GM23338 (cell line): Measurements from ENCODE around the gene KLHL6. TPM values are rescaled to one million over a fixed set of nuclear protein-coding genes. Genes with fewer than 3 reads are reported as not detected.

Source experiments
- ATAC-seq: fragments of 200-7000 bp; cut with Tn5 transposase; 3 replicates; pipeline ENCODE4 v1.9.1; 2020
- DNase-seq: peaks from one replicate; pipeline ENCODE4 v3.0.0-alpha.2; 2015; ENCODE audit warnings: low spot score
- H2AFZ ChIP-seq: fragments of 200-600 bp; sonication (generic); 2 replicates; pipeline ENCODE4 v1.8.0; 2016; ENCODE audit warnings: antibody characterized with exemption, mild to moderate bottlenecking, moderate library complexity
- H3F3A ChIP-seq: fragments of 200-600 bp; sonication (generic); replicated peaks from 2 replicates; pipeline ENCODE4 v1.8.0; 2017; ENCODE audit warnings: antibody characterized with exemption, mixed run types, low read depth
- H3K27ac ChIP-seq: fragments of 200-600 bp; sonication (generic); 2 replicates; pipeline ENCODE4 v1.6.1; 2016; ENCODE audit warnings: low read depth
- H3K27me3 ChIP-seq: fragments of 200-600 bp; sonication (generic); 2 replicates; pipeline ENCODE4 v1.8.0; 2016; ENCODE audit warnings: mild to moderate bottlenecking, mixed run types, moderate library complexity; ENCODE audit not compliant: insufficient read depth
- H3K36me3 ChIP-seq: fragments of 200-600 bp; sonication (generic); 2 replicates; pipeline ENCODE4 v1.8.0; 2016; ENCODE audit warnings: mild to moderate bottlenecking; ENCODE audit not compliant: insufficient read depth
- H3K4me1 ChIP-seq: fragments of 200-600 bp; sonication (generic); 2 replicates; pipeline ENCODE4 v1.8.0; 2016; ENCODE audit warnings: mild to moderate bottlenecking, moderate library complexity; ENCODE audit not compliant: insufficient read depth
- H3K4me2 ChIP-seq: fragments of 200-600 bp; sonication (generic); 2 replicates; pipeline ENCODE4 v1.7.1; 2017; ENCODE audit warnings: mixed run types
- H3K4me3 ChIP-seq: fragments of 200-600 bp; sonication (generic); 2 replicates; pipeline ENCODE4 v1.6.1; 2016; ENCODE audit warnings: mixed run types
- H3K79me2 ChIP-seq: fragments of 200-600 bp; sonication (generic); replicated peaks from 2 replicates; pipeline ENCODE4 v1.8.0; 2017; ENCODE audit warnings: mild to moderate bottlenecking; ENCODE audit not compliant: insufficient read depth
- H3K9me2 ChIP-seq: fragments of 200-600 bp; sonication (generic); 2 replicates; pipeline ENCODE4 v1.8.0; 2017; ENCODE audit not compliant: insufficient read depth
- H4K20me1 ChIP-seq: fragments of 200-600 bp; sonication (generic); replicated peaks from 2 replicates; pipeline ENCODE4 v1.8.0; 2017; ENCODE audit warnings: mild to moderate bottlenecking; ENCODE audit not compliant: insufficient read depth
- H3K27ac Mint-ChIP-seq: 2 replicates; pipeline ENCODE4 v1.8.0; 2020; ENCODE audit warnings: inconsistent platforms, mild to moderate bottlenecking, moderate library complexity, mixed read lengths
- H3K27me3 Mint-ChIP-seq: 3 replicates; pipeline ENCODE4 v1.8.0; 2022; ENCODE audit warnings: low read depth, mild to moderate bottlenecking, moderate library complexity, mixed read lengths, inconsistent platforms; ENCODE audit not compliant: insufficient read depth, poor library complexity
- H3K36me3 Mint-ChIP-seq: 3 replicates; pipeline ENCODE4 v1.8.0; 2021; ENCODE audit warnings: low read depth, mild to moderate bottlenecking, inconsistent platforms, moderate library complexity, mixed read lengths
- H3K4me1 Mint-ChIP-seq: 3 replicates; pipeline ENCODE4 v1.8.0; 2020; ENCODE audit warnings: mild to moderate bottlenecking, inconsistent platforms, mixed read lengths
- H3K4me3 Mint-ChIP-seq: 3 replicates; pipeline ENCODE4 v1.8.0; 2021; ENCODE audit warnings: moderate library complexity, mild to moderate bottlenecking, inconsistent platforms, mixed read lengths
- H3K9me3 Mint-ChIP-seq: 3 replicates; pipeline ENCODE4 v1.8.0; 2020; ENCODE audit warnings: moderate library complexity, mild to moderate bottlenecking, inconsistent platforms, mixed read lengths
- CREB1 ChIP-seq: fragments of 250-450 bp; sonication (Bioruptor Pico); IDR thresholded peaks from 2 replicates; pipeline ENCODE4 v1.5.0; 2020; ENCODE audit warnings: low read depth, mild to moderate bottlenecking, moderate library complexity
- ETS1 ChIP-seq: IDR thresholded peaks from 2 replicates; pipeline ENCODE4 v1.6.1; 2016; ENCODE audit warnings: antibody characterized with exemption
- EZH2 ChIP-seq: fragments of 200-600 bp; sonication (generic); IDR thresholded peaks from one replicate; pipeline ENCODE4 v1.8.0; 2017; ENCODE audit warnings: antibody characterized with exemption, mild to moderate bottlenecking, low read depth; ENCODE audit not compliant: unreplicated experiment
- EZH2phosphoT487 ChIP-seq: fragments of 200-600 bp; sonication (generic); IDR thresholded peaks from one replicate; pipeline ENCODE4 v1.8.1; 2018; ENCODE audit warnings: antibody characterized with exemption; ENCODE audit not compliant: unreplicated experiment
- JUNB ChIP-seq: IDR thresholded peaks from one replicate; pipeline ENCODE4 v1.6.1; 2016; ENCODE audit warnings: antibody characterized with exemption; ENCODE audit not compliant: unreplicated experiment
- NANOG ChIP-seq: IDR thresholded peaks from 2 replicates; pipeline ENCODE4 v1.6.1; 2016; ENCODE audit warnings: antibody characterized with exemption, borderline replicate concordance
- POLR2AphosphoS5 ChIP-seq: IDR thresholded peaks from 2 replicates; pipeline ENCODE4 v1.6.1; 2016; ENCODE audit warnings: antibody characterized with exemption, low read depth
- REST ChIP-seq: IDR thresholded peaks from one replicate; pipeline ENCODE4 v1.6.1; 2018; ENCODE audit warnings: antibody characterized with exemption; ENCODE audit not compliant: unreplicated experiment
- STAT1 ChIP-seq: IDR thresholded peaks from one replicate; pipeline ENCODE4 v1.6.1; 2016; ENCODE audit warnings: antibody characterized with exemption; ENCODE audit not compliant: unreplicated experiment
- ZNF114 ChIP-seq: fragments of 250-450 bp; sonication (Bioruptor Pico); IDR thresholded peaks from 2 replicates; pipeline ENCODE4 v1.5.0; 2020; ENCODE audit warnings: mild to moderate bottlenecking, moderate library complexity
- ZNF331 ChIP-seq: fragments of 250-450 bp; sonication (Bioruptor Pico); IDR thresholded peaks from 2 replicates; pipeline ENCODE4 v1.5.0; 2020; ENCODE audit warnings: low read depth, mild to moderate bottlenecking, moderate library complexity
- polyA plus RNA-seq: library from polyadenylated mRNA; unstranded; fragments of >200 nt; fragmentation: Nextera tagmentation; extraction: Ambion mirVana; gene quantifications from 2 replicates; pipeline ENCODE4 v1.2.1, GENCODE V29; 2016
- total RNA-seq: library from RNA; depleted of rRNA; stranded (reverse); fragments of >200 nt; shearing (Covaris generic); gene quantifications from 2 replicates; pipeline ENCODE4 v1.2.3, GENCODE V29; 2014
- TF ChIP-seq, protein P1 (sequence below), 2 experiments: fragments of 200-600 bp in 1 of 2; sonication (generic) in 1 of 2; conservative IDR thresholded peaks; 2 replicates each; pipeline versions ENCODE4 v1.5.1 to v1.6.1; 2016 to 2017; ENCODE audit warnings: antibody characterized with exemption in 2 of 2, low read depth in 2 of 2, mild to moderate bottlenecking in 2 of 2, moderate library complexity in 1 of 2
- TF ChIP-seq, protein P2 (sequence below): fragments of 250-450 bp; sonication (Bioruptor Pico); IDR thresholded peaks from 2 replicates; pipeline ENCODE4 v1.5.0; 2020; ENCODE audit warnings: mild to moderate bottlenecking, moderate library complexity

KLHL6 gene
- total and polyA plus RNA-seq, 2 experiments from 2014 or later = not detected

- H3K27ac Mint-ChIP-seq = no peak overlapping the region
- Histone ChIP-seq H2AFZ (no peak overlapping the region), H3K4me3 (no peak overlapping the region), H3K79me2 (no peaks in the 10 kb centered on the region), H3K4me2 (no peak overlapping the region), H4K20me1 (no peaks in the 10 kb centered on the region), H3K9me2 (no peaks in the 10 kb centered on the region), H3K4me1 (no peaks in the 10 kb centered on the region), H3K27me3 (no peaks in the 10 kb centered on the region), H3K27ac (no peak overlapping the region), H3F3A (no peaks in the 10 kb centered on the region), H3K36me3 (no peaks in the 10 kb centered on the region)
- ATAC-seq (no peak), DNase-seq (no peak)
- peaks cover 17% of the 10 kb centered on the region for H3K27me3 Mint-ChIP-seq
- H3K9me3 Mint-ChIP-seq = no peaks in the 10 kb centered on the region; the same call in 2 of the 3 replicates
- TF ChIP-seq ZNF331 (no peak), ETS1 (no peak), STAT1 (no peak), NANOG (no peak), POLR2AphosphoS5 (no peak), EZH2phosphoT487 (no peak), ZNF114 (CRISPR knock-in tag) (no peak), REST (no peak), EZH2 (no peak), CREB1 (CRISPR knock-in tag) (no peak), JUNB (no peak)
- TF ChIP-seq, protein P1, sequence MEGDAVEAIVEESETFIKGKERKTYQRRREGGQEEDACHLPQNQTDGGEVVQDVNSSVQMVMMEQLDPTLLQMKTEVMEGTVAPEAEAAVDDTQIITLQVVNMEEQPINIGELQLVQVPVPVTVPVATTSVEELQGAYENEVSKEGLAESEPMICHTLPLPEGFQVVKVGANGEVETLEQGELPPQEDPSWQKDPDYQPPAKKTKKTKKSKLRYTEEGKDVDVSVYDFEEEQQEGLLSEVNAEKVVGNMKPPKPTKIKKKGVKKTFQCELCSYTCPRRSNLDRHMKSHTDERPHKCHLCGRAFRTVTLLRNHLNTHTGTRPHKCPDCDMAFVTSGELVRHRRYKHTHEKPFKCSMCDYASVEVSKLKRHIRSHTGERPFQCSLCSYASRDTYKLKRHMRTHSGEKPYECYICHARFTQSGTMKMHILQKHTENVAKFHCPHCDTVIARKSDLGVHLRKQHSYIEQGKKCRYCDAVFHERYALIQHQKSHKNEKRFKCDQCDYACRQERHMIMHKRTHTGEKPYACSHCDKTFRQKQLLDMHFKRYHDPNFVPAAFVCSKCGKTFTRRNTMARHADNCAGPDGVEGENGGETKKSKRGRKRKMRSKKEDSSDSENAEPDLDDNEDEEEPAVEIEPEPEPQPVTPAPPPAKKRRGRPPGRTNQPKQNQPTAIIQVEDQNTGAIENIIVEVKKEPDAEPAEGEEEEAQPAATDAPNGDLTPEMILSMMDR (conservative IDR thresholded peaks at IDR 0.05; ENCODE audit: low read depth in 2 of 2) = no peak
- TF ChIP-seq, protein P2, sequence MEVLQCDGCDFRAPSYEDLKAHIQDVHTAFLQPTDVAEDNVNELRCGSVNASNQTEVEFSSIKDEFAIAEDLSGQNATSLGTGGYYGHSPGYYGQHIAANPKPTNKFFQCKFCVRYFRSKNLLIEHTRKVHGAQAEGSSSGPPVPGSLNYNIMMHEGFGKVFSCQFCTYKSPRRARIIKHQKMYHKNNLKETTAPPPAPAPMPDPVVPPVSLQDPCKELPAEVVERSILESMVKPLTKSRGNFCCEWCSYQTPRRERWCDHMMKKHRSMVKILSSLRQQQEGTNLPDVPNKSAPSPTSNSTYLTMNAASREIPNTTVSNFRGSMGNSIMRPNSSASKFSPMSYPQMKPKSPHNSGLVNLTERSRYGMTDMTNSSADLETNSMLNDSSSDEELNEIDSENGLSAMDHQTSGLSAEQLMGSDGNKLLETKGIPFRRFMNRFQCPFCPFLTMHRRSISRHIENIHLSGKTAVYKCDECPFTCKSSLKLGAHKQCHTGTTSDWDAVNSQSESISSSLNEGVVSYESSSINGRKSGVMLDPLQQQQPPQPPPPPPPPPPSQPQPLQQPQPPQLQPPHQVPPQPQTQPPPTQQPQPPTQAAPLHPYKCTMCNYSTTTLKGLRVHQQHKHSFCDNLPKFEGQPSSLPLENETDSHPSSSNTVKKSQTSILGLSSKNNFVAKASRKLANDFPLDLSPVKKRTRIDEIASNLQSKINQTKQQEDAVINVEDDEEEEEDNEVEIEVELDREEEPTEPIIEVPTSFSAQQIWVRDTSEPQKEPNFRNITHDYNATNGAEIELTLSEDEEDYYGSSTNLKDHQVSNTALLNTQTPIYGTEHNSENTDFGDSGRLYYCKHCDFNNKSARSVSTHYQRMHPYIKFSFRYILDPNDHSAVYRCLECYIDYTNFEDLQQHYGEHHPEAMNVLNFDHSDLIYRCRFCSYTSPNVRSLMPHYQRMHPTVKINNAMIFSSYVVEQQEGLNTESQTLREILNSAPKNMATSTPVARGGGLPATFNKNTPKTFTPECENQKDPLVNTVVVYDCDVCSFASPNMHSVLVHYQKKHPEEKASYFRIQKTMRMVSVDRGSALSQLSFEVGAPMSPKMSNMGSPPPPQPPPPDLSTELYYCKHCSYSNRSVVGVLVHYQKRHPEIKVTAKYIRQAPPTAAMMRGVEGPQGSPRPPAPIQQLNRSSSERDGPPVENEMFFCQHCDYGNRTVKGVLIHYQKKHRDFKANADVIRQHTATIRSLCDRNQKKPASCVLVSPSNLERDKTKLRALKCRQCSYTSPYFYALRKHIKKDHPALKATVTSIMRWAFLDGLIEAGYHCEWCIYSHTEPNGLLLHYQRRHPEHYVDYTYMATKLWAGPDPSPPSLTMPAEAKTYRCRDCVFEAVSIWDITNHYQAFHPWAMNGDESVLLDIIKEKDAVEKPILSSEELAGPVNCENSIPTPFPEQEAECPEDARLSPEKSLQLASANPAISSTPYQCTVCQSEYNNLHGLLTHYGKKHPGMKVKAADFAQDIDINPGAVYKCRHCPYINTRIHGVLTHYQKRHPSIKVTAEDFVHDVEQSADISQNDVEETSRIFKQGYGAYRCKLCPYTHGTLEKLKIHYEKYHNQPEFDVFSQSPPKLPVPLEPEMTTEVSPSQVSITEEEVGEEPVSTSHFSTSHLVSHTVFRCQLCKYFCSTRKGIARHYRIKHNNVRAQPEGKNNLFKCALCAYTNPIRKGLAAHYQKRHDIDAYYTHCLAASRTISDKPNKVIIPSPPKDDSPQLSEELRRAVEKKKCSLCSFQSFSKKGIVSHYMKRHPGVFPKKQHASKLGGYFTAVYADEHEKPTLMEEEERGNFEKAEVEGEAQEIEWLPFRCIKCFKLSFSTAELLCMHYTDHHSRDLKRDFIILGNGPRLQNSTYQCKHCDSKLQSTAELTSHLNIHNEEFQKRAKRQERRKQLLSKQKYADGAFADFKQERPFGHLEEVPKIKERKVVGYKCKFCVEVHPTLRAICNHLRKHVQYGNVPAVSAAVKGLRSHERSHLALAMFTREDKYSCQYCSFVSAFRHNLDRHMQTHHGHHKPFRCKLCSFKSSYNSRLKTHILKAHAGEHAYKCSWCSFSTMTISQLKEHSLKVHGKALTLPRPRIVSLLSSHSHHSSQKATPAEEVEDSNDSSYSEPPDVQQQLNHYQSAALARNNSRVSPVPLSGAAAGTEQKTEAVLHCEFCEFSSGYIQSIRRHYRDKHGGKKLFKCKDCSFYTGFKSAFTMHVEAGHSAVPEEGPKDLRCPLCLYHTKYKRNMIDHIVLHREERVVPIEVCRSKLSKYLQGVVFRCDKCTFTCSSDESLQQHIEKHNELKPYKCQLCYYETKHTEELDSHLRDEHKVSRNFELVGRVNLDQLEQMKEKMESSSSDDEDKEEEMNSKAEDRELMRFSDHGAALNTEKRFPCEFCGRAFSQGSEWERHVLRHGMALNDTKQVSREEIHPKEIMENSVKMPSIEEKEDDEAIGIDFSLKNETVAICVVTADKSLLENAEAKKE = no peak
- H3K4me1 Mint-ChIP-seq = peaks cover 17% of the 10 kb centered on the region
- H3K4me3 Mint-ChIP-seq = no peak overlapping the region
- H3K36me3 Mint-ChIP-seq = no peaks in the 10 kb centered on the region; the same call in 2 of the 3 replicates
Measured at GRCh38 chr3:183539811-183540210, 15.7 kb downstream of the KLHL6 start.
